Coronary artery (tissue), 2 donors: Measurements from ENCODE around the gene TNK1.

ENCODE experiments used
- DNase-seq: peaks from one replicate; pipeline ENCODE4 v3.0.0-alpha.2; 2017; ENCODE audit warnings: low spot score
- H3K27ac ChIP-seq, 2 donors: fragments of 200-600 bp; sonication (generic); one replicate each; pipeline ENCODE4 v1.5.1; 2016 to 2019
- H3K4me3 ChIP-seq: fragments of 200-600 bp; sonication (generic); 2 replicates; pipeline ENCODE4 v1.5.1; 2016; ENCODE audit warnings: mild to moderate bottlenecking, moderate library complexity
- CTCF ChIP-seq: fragments of 200-600 bp; sonication (generic); IDR thresholded peaks from one replicate; pipeline ENCODE4 v1.5.1; 2019; ENCODE audit warnings: antibody characterized with exemption

TNK1 gene

GRCh38 chr17:7423679-7424078 is 42.8 kb downstream of the TNK1 start:
- no peak overlapping the region for H3K27ac ChIP-seq
- DNase-seq: no peak
- TF ChIP-seq CTCF: no peak
- no peak overlapping the region for H3K4me3 ChIP-seq

- Histone ChIP-seq H3K27ac (no peak within 1 kb of the TSS), H3K4me3 (no peak within 1 kb of the TSS)
- no peak for DNase-seq
- no peak for TF ChIP-seq CTCF
Observed at GRCh38 chr17:7425316-7425715, 44.4 kb downstream of the TNK1 start, which contains the start of gene SPEM2. Gene SPEM2, plus strand, starts transcription at chr17:7425616. Its CDS starts 73 bp downstream, at chr17:7425689.

- Histone ChIP-seq H3K27ac (no peak overlapping the region), H3K4me3 (no peak overlapping the region)
- no peak for TF ChIP-seq CTCF
- DNase-seq: no peak
Observed at GRCh38 chr17:7425756-7426155, 44.9 kb downstream of the TNK1 start.

- no peak for TF ChIP-seq CTCF
- no peak for DNase-seq
- Histone ChIP-seq H3K27ac (no peak overlapping the region), H3K4me3 (no peak overlapping the region)
Observed at GRCh38 chr17:7426203-7426863, 45.4 kb downstream of the TNK1 start.

GRCh38 chr17:7426896-7427489 is 46.1 kb downstream of the TNK1 start:
- no peak for DNase-seq

GRCh38 chr17:7427549-7427948 is 46.7 kb downstream of the TNK1 start:
- no peak for DNase-seq
- no peak for TF ChIP-seq CTCF
- H3K4me3 ChIP-seq: no peak overlapping the region
- no peak overlapping the region for H3K27ac ChIP-seq

More at GRCh38 chr17:7426896-7427489, 46.1 kb downstream of the TNK1 start:
- H3K27ac ChIP-seq: no peak overlapping the region
- H3K4me3 ChIP-seq: no peak overlapping the region
- TF ChIP-seq CTCF: no peak

GRCh38 chr17:7428557-7428956 is 47.7 kb downstream of the TNK1 start, which contains the start of gene SPEM3:
Gene SPEM3, plus strand, starts transcription at chr17:7428857. Its CDS starts 46 bp downstream, at chr17:7428903.
- Histone ChIP-seq H3K4me3 (no peak within 1 kb of the TSS), H3K27ac (no peak within 1 kb of the TSS)
- no peak for DNase-seq
- TF ChIP-seq CTCF: no peak
